HG03135 (cell line): ENCODE data around the gene TOP2A.
"Not testable (repeated sequence)": the region's sequence is repeated elsewhere in the genome, so short reads cannot be mapped to it uniquely, and the experiment has no call there.

ENCODE experiments used
- ATAC-seq: cut with Tn5 transposase; IDR thresholded peaks from one replicate; pipeline ENCODE4 v1.9.1; 2021; ENCODE audit warnings: mild to moderate bottlenecking, moderate library complexity; ENCODE audit not compliant: unreplicated experiment

Gene TOP2A

DNA sequence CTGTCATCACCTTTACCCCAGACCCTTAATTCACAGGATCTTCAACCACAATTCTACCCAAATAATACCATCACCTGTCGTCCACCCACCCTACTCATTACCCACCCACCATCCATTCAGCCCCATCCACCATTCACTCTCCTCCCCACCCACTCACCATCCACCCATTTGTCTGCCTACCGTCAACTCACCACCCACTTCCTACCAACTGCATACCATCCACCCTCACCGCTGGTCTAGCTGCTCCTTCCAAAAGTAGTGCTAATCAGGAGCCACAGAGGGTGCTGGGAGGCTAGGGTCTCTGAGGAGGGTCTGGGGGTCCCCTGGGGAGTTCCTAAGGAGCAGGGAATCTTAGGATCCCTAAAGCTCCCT is 13.5 kb upstream of the TOP2A start:
- no peak for ATAC-seq

DNA sequence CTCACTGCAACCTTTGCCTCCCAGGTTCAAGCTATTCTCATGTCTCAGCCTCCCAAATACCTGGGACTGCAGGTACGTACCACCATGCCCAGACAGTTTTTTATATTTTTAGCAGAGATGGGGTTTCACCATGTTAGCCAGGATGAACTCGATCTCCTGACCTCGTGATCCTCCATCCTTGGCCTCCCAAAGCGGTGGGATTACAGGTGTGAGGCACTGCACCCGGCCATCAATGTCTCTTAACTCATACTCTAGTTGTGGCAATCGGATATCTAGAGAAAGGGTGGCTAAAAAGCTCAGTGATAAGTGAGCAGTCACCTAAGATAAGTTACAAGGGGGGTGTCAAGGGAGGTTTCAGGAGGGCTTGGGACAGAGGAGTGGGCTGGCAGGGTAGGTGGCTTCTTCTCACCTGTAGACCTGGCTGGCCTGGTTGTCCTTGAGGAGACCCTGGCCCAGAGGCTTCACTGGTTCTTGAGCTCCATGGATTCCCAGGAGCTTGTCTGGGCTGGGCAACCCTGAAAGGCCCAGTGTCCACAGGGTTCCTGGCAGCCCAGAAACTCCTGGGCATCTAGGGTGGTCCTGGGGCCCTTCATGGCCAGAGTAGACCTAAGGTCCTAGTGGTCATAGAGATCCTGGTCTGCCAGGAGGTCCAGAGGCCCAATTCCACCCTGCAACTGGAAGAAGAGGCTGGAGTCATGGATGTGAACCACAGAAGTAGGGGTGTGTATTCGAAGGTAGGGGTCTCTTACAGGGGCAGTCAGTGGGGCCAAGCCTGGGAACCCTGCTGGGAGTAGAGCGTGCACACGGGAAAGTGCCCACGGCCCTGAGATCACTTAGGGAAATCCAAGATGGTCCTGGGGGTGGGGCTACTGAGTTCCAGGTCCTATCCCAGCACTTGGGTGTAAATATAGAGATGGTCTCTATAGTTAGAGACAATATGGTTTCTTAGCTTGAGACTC is 12.9 kb upstream of the TOP2A start:
- no peak for ATAC-seq

DNA sequence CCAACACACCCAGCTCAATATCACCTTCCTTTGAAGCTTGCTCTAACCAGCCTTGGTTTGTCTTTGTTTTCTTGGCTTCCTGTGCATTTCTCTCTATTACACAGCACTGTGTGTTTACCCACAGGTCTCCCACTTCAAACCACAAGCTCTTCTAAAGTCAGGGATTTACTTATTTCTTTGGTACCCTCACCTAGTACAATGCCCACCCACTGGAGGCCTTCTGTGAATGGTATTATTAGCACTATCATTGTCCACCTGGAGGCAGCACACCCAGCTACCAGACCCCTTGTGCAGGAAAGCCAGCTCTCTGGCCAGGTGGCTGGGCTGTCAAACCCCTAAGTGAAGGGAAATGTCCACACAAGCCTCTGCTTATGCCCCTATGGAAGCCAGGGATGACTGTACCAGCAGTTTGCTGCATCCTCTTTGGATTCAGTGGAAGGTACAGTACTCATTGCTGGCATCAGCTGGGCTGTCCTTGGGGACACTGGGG is 9.4 kb upstream of the TOP2A start:
- ATAC-seq: no peak

DNA sequence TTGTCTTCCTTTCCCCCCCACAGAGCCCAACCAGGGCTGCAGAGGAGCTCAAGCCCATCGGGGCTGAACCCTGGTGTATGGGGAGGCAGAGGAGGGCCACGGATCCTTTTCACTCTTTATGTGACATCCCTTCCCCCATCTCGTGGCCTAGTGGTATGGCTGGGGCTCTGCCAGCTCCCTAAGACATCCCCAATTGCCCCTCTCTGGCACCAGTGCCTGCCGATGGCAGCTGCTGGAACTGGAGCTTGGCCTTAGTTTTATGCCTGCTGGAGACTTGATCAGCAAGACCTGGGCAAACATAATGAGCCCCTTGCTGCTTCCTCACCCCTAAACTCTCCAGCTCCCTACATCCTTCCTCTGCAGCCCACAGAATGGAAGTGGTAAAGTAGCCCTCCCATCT is 8.0 kb upstream of the TOP2A start:
- ATAC-seq: no peak

DNA sequence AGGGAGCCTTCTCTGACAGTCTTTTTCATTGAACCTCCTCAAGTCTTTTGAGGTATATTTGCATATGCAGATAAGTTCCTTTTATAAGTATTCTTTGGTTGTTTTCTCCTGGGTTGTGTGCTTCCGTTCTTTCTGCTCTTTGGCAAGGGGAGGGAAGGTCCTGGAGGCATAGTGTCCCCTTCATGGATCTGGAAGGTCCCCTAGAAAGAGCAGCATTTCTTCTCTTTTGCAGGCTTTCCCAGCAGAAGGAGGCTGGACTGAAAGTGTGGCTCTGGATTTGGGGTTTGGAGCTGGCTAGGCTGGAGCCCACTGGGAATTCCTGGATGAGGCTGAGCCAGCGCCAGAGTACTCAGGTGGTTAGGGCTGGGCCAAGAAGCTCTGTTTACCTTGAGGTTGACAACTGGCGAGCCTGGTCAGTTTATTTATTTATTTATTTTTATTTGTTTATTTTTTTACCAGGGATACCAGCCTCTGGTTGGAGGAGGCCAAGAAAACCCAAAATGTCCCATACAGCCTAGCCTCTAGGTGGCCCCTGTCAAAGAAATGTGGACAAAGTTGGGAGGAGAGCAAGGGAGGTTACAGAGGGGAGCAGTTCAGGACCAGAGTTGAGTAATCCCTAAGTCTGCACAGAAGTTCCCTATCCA is 5.4 kb upstream of the TOP2A start:
- no peak for ATAC-seq

DNA sequence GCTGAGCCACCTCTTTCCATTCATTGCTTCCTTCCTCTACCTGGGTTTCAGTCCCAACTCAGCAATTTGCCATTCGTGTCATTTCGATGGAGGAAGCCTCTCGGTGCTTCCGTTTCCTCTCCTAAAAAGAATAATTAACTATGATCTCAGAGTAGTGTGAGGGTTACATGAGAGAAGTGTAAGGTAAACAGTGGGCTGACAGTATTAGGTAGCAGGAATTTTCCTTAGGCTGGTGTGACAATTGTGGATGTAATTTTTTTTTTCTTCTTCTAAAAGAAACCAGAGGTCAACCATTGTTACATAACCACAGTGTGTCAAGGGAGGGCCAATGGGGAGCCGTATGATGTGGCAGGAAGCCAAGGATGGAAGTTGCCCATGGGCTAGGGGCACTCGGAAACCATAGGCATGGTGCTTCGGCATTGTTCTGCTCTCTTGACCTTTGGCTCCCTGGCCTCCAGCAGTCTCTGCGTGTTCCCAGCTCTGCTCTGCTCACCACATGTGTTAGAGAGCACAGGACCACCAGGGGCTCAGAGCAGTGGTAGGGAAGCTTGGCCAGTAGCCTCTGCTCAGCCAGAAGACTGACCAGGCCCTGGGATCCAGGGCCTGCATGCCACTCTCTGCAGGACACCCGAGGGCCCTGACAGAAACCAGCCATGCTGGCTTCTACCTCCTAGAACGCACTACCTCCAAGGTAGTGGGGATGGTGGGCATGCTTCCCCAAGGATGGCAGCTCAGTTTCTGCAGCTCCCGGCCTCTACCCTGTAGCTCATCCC is 2.0 kb upstream of the TOP2A start:
- no peak for ATAC-seq

DNA sequence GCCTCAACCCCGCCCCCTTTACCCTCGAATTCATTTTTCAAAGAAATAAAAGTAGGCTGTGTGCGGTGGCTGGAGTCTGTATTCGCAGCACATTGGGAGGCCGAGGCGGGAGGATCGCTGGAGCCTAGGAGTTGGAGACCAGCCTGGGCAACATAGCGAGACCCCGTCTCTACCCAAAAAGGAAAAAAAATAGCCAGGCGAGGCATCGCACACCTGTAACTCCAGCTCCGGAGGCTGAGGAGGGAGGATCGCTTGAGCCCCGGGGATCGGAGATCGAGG is 671 bp upstream of the TOP2A start:
- ATAC-seq: no peak

DNA sequence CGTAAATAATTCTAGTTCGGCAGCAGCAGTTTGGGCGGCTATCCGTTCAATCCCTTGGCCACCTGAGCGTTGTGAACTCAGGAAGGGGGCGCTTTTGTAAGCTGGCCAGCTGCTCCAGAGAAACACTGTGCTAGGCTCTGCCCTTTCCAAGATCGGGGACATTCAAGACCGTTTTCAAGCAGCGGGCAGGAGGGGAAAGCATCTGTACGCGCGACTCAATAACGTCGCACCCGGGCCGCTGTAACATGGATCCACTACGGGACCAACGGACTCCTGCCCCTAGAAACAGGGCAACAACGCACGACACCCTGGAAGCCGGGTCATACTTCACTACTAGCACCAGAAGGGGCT is 463 bp downstream of the TOP2A start:
- ATAC-seq: peak; percentile 7

DNA sequence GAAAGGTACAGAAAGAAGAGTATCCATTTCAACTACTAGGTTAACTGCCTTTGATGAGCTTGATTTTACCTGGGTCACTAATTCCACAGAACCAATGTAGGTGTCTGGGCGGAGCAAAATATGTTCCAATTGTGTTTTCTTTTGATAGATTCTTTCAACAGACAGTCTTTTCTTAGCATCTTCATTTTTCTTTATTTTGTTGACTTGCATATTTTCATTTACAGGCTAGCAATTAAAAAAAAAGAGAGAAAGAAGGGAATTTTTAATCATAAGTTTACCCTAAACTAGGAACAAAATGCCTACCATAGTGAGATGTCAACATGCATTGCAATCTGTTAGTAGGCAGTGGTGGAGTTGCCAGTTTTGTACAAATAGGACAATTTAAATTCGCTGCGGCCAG is 1.0 kb downstream of the TOP2A start:
- no peak for ATAC-seq

DNA sequence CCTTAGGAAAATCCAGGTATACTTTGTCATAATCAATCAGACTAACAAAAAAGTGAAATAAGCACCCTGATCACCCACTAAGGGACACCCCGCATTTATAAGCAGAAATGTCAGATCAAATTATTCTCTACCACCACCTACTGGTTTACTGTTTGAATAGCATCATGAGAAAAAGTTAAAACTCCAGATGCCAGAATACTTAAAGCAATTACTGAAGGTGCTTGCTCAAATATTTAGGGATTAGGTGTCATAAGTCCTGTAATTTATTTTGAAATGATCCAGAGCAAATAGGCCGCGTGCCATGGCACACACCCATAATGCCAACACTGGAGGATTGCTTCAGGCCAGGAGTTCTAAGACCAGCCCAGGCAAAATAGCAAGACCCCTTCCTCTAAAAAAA is 2.3 kb downstream of the TOP2A start:
- ATAC-seq: no peak

DNA sequence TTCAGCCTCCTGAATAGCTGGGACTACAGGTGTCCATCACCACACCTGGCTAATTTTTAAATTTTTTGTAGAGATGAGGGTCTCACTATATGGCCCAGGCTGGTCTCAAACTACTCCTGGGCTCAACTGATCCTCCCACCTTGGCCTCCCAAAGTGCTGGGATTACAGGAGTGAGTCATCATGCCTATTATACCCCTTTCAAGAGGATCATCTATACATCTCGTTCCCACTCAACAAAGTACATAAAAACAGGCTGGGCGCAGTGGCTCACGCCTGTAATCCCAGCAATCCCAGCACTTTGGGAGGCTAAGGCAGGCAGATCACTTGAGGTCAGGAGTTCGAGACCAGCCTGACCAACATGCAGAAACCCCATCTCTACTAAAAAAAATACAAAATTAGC is 3.4 kb downstream of the TOP2A start:
- ATAC-seq: not testable (repeated sequence)

DNA sequence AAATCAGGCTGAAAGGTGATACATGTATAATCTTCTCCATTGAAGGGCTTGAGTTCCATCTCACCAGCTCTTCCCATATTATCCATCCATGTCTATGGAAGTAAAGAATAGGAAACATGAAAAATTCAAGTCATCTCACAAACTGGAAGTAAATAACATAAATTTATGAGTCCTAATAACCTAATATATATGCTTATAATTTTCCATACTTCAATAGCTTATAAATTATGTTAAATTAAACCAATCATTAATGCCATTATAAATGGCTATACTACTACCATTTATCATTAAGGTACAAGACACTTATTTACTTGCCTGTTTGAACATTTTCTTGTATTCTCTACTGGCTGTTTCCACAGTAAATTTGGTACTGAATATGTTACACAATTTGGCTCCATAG is 4.8 kb downstream of the TOP2A start:
- ATAC-seq: no peak

DNA sequence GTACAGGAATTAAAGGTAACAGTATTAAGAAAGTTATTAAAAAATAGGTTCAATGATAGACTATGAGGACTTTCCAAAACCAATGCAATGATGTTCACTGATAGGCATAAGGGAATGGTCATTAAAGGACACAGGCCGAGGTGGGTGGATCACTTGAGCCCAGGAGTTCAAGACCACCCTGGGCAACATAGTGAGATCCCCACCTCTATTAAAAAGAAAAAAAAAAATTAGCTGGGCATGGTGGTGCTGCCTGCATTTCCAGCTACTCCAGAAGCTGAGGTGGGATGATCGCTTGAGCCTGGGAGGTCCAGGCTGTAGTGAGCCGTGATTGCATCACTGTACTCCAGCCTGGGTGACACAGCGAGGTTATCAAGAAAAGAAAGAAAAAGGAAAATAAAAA is 5.9 kb downstream of the TOP2A start:
- no peak for ATAC-seq

DNA sequence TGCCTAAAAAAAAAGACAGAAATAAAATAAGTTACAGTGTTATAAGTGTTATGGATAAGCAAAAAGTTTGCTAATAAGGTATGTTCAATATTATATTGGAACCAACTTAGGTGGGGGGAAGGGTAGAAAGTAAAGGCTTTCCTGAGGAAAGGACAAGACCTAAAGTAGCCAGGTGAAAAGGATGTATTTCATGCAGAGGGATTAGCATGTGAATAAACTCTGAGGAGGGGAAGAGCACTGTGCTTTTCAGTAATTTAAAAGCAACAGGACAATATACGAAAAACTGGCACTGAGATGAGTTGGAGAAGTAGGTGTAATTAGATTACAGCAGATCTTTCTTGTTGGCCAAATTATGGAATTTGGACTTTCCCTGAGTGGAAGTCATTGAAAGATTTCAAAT is 7.6 kb downstream of the TOP2A start:
- no peak for ATAC-seq

DNA sequence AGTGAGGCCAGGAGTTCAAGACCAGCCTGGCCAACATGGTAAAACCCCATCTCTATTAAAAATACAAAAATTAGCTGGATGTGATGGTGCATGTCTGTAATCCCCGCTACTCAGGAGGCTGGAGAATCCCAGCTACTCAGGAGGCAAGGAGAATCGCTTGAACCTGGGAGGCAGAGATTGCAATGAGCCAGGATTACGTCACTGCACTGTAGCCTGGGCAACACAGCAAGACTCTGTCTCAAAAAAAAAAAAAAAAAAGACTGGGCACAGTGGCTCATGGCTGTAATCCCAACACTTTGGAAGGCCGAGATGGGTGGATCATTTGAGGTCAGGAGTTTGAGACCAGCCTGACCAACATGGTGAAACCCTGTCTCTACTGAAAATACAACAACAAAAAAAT is 8.2 kb downstream of the TOP2A start:
- ATAC-seq: not testable (repeated sequence)

DNA sequence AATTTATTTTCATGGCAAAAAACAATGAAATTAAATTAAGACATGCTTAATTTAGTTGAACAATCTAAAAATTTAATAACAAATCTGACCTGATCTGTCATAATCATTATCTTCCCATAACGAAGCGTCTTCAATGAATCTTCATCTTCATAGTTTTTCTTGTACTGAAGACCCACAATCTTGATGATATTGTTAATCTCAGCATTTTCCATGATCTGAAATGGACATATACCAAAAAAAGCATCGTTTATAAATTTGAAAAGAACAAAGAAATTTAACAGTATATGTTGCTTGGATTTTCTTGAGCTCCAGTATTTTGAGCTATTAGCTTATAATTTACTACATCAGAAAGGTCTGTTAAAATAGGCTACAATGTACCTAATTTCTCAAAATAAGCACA is 10.2 kb downstream of the TOP2A start:
- ATAC-seq: no peak

DNA sequence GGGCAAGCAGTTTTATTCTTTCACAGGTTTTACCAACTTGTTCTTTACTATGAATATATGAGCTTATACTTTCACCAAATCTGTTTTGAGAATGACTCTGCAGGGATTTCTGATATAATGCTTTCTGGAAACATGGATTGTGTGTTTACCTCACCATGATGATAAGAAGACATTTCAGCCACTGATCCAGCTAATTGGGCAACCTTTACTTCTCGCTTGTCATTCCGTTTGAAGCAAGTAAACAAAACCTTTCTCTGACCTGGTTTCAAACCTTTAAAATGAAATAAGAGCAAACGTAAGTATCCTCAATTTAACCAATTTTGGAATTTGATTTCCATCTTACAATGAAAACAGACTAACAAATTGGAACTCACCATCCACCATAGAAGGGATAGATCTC is 13.7 kb downstream of the TOP2A start:
- no peak for ATAC-seq

DNA sequence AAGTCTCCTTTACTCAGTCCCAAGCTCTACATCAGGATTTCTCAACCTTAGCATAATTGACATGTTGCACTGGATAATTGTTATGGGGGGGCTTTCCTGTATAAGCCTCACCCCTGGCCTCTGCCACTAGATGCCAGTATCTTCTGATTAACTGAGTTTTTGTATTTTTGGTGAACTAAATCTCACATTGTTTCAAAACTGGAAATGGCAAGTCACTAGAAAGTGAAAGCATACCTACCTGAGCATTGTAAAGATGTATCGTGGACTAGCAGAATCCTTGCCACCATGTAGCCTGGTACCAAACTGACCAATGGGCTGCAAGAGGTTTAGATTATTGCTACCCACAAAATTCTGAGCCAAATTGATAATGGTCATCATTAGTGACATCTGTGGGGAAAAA is 15.0 kb downstream of the TOP2A start:
- no peak for ATAC-seq

DNA sequence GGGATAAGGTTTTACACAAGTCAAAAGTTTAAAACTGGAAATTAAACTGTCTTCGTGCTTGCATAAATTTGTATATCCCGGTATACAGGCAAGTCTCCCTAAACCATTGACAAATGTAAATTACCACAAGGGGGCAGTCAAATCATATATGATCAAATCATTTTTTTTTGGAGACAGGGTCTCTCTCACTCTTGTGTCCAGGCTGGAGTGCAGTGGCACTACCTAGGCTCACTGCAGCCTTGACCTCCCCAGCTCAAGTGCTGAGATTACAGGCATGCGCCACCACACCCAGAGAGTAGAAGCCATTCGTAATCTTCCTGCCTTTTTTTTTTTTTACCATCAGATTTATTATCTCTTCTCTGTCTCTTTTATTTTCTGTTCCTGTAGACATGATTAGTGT is 18.5 kb downstream of the TOP2A start:
- ATAC-seq: no peak

DNA sequence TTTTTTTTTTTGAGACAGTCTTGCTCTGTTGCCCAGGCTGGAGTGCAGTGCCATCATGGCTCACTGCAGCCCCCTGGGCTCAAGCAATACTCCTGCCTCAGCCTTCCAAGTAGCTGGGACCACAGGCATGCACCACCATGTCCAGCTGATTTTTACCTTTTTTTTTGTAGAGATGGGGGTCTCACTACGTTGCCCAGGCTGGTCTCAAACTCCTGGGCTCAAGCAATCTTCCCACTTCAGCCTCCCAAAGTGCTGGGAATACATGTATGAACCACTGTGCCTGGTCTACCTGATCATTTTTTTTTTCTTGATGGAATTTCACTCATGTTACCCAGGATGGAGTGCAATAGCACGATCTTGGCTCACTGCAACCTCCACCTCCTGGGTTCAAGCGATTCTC is 31.1 kb downstream of the TOP2A start:
- ATAC-seq: not testable (repeated sequence)

DNA sequence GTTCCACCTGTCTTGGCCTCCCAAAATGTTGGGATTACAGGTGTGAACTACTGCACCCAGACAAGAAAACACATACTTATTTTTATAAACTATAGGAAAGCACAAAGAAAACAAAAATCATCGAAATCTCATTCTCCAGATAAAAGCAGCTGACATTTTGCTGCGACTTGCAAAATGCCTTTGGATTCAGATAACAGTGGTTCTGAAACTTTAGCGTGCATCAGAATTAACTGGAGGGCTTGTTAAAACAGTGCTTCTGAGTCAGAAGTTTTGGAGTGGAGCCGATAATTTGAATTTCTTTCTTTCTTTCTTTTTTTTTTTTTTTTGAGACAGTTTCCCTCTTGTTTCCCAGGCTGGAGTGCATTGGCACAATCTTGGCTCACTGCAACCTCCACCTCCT is 35.4 kb downstream of the TOP2A start:
- ATAC-seq: no peak

DNA sequence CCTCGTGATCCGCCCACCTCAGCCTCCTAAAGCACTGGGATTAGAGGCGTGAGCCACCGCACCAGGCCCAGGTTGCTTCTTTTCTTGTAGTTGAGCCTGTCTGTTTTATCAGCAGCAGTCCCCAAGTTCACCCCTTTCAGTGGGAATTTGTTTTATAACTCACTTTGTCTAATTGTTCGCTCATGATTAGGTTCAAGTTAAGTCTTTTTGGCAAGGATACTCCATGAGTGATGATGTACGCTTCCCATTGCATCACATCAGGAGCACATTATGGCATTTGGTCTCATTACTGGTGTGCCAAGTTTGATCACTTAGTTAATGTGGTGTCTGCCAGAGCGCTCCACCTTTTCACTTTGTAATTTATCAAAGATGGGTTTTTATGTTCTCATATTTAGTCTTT is 38.7 kb downstream of the TOP2A start:
- ATAC-seq: no peak
